ENCODE results near the gene MED9. TPM values are rescaled to one million over a fixed set of nuclear protein-coding genes. Genes with fewer than 3 reads are reported as not detected.

The MED9 gene
- polyA plus RNA-seq, 1 experiment = 11.7 TPM

- ChIA-PET CTCF (interaction anchor here (1.0 to 1.6 kb wide), 3 partner anchors 9 to 190 kb away, joined by 3 to 6 read pairs (median 3); partner anchors contain the start of gene RASD1), POLR2A (no interaction called here)
- Histone ChIP-seq H3K4me3 (ENCODE audit: low read depth, low read length) (no peak overlapping the region), H3K36me3 (ENCODE audit: control insufficient read depth, insufficient read depth, low read length) (no peaks in the 10 kb centered on the region), H3K27me3 (ENCODE audit: control insufficient read depth, insufficient read depth, low read length) (no peaks in the 10 kb centered on the region)
- DNase-seq (ENCODE audit: low read depth) = peak; percentile 97
- TF ChIP-seq, protein P1, sequence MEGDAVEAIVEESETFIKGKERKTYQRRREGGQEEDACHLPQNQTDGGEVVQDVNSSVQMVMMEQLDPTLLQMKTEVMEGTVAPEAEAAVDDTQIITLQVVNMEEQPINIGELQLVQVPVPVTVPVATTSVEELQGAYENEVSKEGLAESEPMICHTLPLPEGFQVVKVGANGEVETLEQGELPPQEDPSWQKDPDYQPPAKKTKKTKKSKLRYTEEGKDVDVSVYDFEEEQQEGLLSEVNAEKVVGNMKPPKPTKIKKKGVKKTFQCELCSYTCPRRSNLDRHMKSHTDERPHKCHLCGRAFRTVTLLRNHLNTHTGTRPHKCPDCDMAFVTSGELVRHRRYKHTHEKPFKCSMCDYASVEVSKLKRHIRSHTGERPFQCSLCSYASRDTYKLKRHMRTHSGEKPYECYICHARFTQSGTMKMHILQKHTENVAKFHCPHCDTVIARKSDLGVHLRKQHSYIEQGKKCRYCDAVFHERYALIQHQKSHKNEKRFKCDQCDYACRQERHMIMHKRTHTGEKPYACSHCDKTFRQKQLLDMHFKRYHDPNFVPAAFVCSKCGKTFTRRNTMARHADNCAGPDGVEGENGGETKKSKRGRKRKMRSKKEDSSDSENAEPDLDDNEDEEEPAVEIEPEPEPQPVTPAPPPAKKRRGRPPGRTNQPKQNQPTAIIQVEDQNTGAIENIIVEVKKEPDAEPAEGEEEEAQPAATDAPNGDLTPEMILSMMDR (IDR thresholded peaks at IDR 0.05; ENCODE audit: insufficient read depth, low read depth, low read length) = peak; percentile 16; the same call in 1 of the 2 replicates
These were observed 30.7 kb upstream of the MED9 start for GRCh38 chr17:17445925-17446665.

DNA sequence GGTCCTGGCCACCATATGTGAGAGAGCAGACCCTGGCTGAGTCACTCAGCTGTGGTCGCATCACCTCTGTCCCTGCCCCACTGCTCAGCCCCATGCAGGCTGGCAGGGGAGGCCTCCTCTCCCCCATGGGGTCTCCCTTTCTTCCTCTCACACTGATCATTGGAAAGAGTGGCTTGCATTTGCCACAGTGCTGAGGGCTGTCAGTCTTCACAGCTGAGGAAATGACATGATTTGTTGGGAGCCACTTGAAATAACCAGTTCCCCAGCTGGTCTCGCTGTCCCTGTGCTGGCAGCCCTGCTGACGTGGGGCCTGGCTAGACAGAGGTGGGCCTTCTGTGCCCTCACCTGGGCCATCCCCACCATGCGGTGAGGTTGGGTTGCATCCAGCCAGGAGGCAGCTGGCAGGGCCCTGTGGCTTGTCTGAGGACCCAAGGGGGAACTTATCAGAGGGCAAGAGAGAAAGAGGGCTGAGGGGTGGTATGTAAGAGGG lies 30.1 kb upstream of the MED9 start:
- Histone ChIP-seq H3K4me3 (ENCODE audit: low read depth, low read length) (no peak overlapping the region), H3K36me3 (ENCODE audit: control insufficient read depth, insufficient read depth, low read length) (no peaks in the 10 kb centered on the region), H3K27me3 (ENCODE audit: control insufficient read depth, insufficient read depth, low read length) (no peaks in the 10 kb centered on the region)
- CTCF ChIA-PET = interaction anchor here (1.0 to 1.6 kb wide), 2 partner anchors 9 to 50 kb away, joined by 3 to 6 read pairs; partner anchors contain the start of gene RASD1
- DNase-seq (ENCODE audit: low read depth) = no peak
- TF ChIP-seq, protein P1 (IDR thresholded peaks at IDR 0.05; ENCODE audit: insufficient read depth, low read depth, low read length) = no peak
- POLR2A ChIA-PET = no interaction called here

DNA sequence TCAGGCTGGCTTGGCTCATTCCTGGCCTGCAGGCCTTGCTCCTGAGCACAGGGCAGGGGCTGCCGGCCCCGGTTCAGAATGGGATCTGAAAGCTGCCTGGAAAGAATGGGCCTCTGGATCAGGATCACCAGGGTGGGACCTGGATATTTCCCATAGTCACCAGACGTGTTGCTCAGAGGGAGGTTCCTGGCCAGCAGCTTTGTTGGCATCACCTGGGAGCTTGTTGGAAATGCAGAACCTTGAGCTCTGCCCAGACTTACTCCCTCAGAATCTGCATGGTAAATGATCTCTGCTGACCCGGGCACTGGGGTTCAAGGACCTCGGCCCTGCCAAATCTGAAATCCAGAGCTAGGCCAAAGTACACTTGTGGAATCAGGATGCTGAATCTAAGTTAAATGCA lies 29.5 kb upstream of the MED9 start:
- Histone ChIP-seq H3K4me3 (ENCODE audit: low read depth, low read length) (no peak overlapping the region), H3K27me3 (ENCODE audit: control insufficient read depth, insufficient read depth, low read length) (no peaks in the 10 kb centered on the region), H3K36me3 (ENCODE audit: control insufficient read depth, insufficient read depth, low read length) (no peaks in the 10 kb centered on the region)
- POLR2A ChIA-PET = no interaction called here
- no peak for DNase-seq (ENCODE audit: low read depth)
- CTCF ChIA-PET = interaction anchor here (0.6 kb wide), 1 partner anchor 59 kb away, joined by 3 read pairs; no protein-coding TSS in a partner anchor
- TF ChIP-seq, protein P1 (IDR thresholded peaks at IDR 0.05; ENCODE audit: insufficient read depth, low read depth, low read length) = no peak

DNA sequence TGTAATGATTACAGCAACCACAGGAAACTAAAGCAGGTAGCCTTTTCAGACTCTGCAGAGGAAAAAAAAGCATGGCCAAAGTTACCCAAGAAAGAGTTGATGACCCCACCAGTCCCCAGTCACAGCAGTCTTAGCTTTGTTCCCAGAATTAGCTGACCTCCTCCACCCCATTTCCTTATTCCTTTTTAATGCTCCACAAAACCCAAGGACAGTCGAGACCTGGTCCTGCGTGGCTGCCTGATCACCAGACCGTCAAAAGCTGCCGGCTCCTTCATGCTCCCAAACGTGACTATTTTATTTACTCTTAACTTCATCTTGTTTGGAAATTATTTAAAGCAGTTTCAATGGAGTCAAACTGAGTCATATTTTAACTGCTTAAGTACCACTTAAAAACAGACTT lies 28.7 kb upstream of the MED9 start:
- TF ChIP-seq, protein P1 (IDR thresholded peaks at IDR 0.05; ENCODE audit: insufficient read depth, low read depth, low read length) = no peak
- H3K36me3 ChIP-seq (ENCODE audit: control insufficient read depth, insufficient read depth, low read length) = no peaks in the 10 kb centered on the region
- H3K4me3 ChIP-seq (ENCODE audit: low read depth, low read length) = no peak overlapping the region
- POLR2A ChIA-PET = no interaction called here
- no peaks in the 10 kb centered on the region for H3K27me3 ChIP-seq (ENCODE audit: control insufficient read depth, insufficient read depth, low read length)
- CTCF ChIA-PET = interaction anchor here (0.6 to 1.1 kb wide), 4 partner anchors 59 to 163 kb away, joined by 3 read pairs; no protein-coding TSS in a partner anchor
- DNase-seq (ENCODE audit: low read depth) = no peak

DNA sequence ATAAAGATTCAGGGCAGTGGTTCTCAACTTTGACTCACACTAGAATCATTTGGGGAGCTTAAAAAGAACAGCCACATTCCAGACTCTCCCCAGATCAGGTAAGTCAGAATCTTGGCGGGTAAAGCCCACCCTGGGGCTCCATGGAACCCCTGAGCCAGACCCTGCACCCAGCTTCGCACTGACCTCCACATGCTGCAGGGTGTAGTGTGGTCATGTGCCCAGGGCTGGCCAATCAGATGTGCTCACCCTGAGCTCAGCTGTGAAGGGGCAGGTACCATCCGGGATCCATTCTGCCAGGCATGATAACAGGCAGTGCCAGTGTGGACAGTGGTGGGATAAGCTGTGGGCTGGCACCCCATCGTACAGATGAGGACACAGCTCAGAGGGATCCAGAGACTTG lies 28.1 kb upstream of the MED9 start:
- DNase-seq (ENCODE audit: low read depth) = no peak
- TF ChIP-seq, protein P1 (IDR thresholded peaks at IDR 0.05; ENCODE audit: insufficient read depth, low read depth, low read length) = no peak
- no peaks in the 10 kb centered on the region for H3K27me3 ChIP-seq (ENCODE audit: control insufficient read depth, insufficient read depth, low read length)
- no peak overlapping the region for H3K4me3 ChIP-seq (ENCODE audit: low read depth, low read length)
- CTCF ChIA-PET = interaction anchor here (0.9 to 1.1 kb wide), 3 partner anchors 90 to 193 kb away, joined by 3 read pairs; no protein-coding TSS in a partner anchor
- no peaks in the 10 kb centered on the region for H3K36me3 ChIP-seq (ENCODE audit: control insufficient read depth, insufficient read depth, low read length)
- POLR2A ChIA-PET = no interaction called here

Measured in BJ (cell line).